ENCODE results near the gene SS18L1.

Gene SS18L1

DNA sequence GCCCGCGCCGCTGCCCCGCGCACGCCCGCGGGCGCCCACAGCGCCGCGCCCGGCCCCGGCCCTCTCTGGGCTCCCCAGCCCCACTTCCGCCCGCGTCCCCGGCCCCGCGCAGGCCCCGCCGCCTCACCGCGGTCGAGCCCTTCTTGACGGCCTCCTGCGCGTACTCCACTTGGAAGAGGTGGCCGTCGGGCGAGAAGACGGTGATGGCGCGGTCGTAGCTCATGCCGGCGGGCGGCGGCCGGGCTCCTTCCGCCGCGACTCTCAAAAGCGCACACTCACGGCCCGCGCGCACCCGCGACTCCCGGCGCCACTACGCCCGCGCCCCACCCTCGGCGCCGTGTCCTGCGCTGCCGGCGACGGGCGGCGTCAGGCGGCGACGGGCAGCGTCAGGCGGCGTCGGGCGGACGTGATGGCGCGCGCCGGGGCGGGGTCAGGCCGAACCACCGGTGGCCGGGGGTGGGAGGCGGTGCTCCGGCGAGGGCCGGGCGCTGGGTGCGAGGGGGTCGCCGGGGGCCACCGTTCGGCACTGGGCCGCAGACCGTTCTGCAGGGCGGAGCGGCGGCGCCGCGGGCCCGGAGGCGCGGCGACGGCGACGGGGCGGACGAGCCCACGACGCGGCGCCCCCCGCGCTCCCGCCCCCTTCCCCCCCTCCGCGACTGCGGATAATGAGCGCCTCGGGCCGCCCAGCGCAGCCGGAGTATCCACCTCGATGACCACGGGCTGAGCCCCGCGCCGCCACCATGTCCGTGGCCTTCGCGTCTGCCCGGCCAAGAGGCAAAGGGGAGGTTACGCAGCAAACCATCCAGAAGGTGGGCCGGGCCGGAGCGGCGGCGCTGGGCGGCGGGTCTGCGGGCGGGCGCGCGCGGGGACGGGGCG lies at the start of gene SS18L1, which contains the start of gene PSMA7:
Gene SS18L1 (plus strand): TSS at position 689 of the 876 bp plus-strand sequence. CDS start 52 bp downstream, at position 741.
Gene PSMA7 (minus strand): TSS at position 314 of the 876 bp plus-strand sequence. CDS start 91 bp downstream, at position 223.
- peak within 1 kb of the TSS; percentile 71 for H3K4me3 ChIP-seq (ENCODE audit: low read depth, low read length)
- TF ChIP-seq, protein P1, sequence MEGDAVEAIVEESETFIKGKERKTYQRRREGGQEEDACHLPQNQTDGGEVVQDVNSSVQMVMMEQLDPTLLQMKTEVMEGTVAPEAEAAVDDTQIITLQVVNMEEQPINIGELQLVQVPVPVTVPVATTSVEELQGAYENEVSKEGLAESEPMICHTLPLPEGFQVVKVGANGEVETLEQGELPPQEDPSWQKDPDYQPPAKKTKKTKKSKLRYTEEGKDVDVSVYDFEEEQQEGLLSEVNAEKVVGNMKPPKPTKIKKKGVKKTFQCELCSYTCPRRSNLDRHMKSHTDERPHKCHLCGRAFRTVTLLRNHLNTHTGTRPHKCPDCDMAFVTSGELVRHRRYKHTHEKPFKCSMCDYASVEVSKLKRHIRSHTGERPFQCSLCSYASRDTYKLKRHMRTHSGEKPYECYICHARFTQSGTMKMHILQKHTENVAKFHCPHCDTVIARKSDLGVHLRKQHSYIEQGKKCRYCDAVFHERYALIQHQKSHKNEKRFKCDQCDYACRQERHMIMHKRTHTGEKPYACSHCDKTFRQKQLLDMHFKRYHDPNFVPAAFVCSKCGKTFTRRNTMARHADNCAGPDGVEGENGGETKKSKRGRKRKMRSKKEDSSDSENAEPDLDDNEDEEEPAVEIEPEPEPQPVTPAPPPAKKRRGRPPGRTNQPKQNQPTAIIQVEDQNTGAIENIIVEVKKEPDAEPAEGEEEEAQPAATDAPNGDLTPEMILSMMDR (conservative IDR thresholded peaks at IDR 0.05; ENCODE audit: low read depth, low read length) = no peak
- peak; percentile 88 for DNase-seq (ENCODE audit: low read depth)

GRCh38 chr20:62096421-62097380 lies 46.9 kb upstream of the SS18L1 start:
- H3K4me3 ChIP-seq (ENCODE audit: low read depth, low read length) = no peak overlapping the region
- no peak for DNase-seq (ENCODE audit: low read depth)
- TF ChIP-seq, protein P1 (conservative IDR thresholded peaks at IDR 0.05; ENCODE audit: low read depth, low read length) = no peak

DNA sequence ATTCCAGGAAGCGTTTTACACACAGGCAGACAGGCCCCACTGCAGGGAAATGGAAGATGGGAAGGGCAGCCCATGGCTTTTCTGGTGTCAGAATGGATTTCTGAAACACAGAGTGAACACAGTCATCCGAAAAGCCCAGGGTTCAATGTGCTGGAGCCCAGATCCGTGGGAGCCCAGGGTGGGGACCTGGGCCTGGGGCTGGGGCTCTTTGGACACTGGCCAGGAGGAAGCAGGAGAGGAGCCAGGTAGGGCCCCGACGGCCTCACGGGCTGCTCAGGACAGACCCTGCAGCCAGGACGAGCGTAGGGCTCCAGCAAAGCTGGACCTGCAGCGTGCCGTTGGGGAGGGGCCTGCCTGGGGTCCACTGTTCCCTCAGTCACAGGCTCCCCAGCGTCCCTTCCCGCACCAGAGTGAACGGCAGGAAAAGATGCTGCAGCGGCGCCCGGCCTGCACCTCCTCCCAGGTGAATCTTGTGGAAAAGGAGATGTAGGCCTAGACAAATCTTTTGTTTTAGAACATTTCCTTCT lies 45.6 kb upstream of the SS18L1 start:
- no peak overlapping the region for H3K4me3 ChIP-seq (ENCODE audit: low read depth, low read length)
- DNase-seq (ENCODE audit: low read depth) = no peak
- TF ChIP-seq, protein P1 (conservative IDR thresholded peaks at IDR 0.05; ENCODE audit: low read depth, low read length) = no peak

DNA sequence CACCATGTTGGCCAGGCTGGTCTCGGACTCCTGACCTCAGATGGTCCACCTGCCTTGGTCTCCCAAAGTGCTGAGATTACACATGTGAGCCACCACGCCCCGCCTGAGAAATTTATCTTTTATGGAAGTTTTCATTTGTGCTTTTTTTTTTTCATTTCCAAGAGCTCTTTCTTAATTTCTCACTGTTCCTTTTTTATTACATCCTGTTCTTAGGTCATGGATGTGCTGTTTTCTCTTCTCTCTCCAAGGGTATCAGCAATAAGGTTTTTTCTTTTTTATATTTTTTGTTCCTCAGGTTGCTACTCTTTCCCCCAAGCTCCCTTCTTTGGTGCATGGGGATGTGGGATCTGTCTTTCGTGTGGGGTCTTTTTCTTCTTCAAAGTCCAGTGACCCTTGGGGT lies 42.5 kb upstream of the SS18L1 start:
- H3K4me3 ChIP-seq (ENCODE audit: low read depth, low read length) = no peak overlapping the region
- TF ChIP-seq, protein P1 (conservative IDR thresholded peaks at IDR 0.05; ENCODE audit: low read depth, low read length) = no peak
- no peak for DNase-seq (ENCODE audit: low read depth)

GRCh38 chr20:62103508-62104233 lies 39.9 kb upstream of the SS18L1 start:
- H3K4me3 ChIP-seq (ENCODE audit: low read depth, low read length) = no peak overlapping the region
- no peak for DNase-seq (ENCODE audit: low read depth)
- TF ChIP-seq, protein P1 (conservative IDR thresholded peaks at IDR 0.05; ENCODE audit: low read depth, low read length) = no peak

- H3K4me3 ChIP-seq (ENCODE audit: low read depth, low read length) = no peak overlapping the region
- TF ChIP-seq, protein P1 (conservative IDR thresholded peaks at IDR 0.05; ENCODE audit: low read depth, low read length) = no peak
- no peak for DNase-seq (ENCODE audit: low read depth)
Observed at GRCh38 chr20:62104234-62104789, 39.3 kb upstream of the SS18L1 start.

All from choroid plexus epithelial cell (primary cell).